ENCODE measurements around the gene SEC61A2. TPM values are rescaled to one million over a fixed set of nuclear protein-coding genes. Genes with fewer than 3 reads are reported as not detected.
"Not testable (repeated sequence)": the region's sequence is repeated elsewhere in the genome, so short reads cannot be mapped to it uniquely, and the experiment has no call there.

SEC61A2 gene
- total RNA-seq, 1 donor from 2014 or later, result 7.4 TPM

DNA sequence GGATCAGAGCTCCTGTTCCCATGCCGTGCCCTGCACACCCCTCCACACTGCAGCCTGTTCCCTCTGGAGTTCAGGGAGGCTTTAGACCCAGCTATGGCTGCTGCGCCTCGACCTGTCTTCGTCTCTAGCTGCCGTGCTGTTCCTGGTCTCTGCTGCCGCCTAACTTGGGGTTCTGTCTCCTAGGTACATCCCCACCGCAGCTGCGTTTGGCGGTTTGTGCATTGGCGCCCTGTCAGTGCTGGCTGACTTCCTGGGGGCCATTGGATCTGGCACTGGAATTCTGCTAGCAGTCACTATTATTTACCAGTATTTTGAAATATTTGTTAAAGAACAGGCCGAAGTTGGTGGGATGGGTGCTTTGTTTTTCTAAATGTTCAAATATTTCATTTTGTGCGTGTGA is 34.6 kb downstream of the SEC61A2 start:
- peaks cover 15% of the 10 kb centered on the region for H3K36me3 ChIP-seq (ENCODE audit: control insufficient read depth, insufficient read depth, low read length)
- no peaks in the 10 kb centered on the region for H3K27me3 ChIP-seq (ENCODE audit: control insufficient read depth, insufficient read depth, low read length)
- TF ChIP-seq, protein P1, sequence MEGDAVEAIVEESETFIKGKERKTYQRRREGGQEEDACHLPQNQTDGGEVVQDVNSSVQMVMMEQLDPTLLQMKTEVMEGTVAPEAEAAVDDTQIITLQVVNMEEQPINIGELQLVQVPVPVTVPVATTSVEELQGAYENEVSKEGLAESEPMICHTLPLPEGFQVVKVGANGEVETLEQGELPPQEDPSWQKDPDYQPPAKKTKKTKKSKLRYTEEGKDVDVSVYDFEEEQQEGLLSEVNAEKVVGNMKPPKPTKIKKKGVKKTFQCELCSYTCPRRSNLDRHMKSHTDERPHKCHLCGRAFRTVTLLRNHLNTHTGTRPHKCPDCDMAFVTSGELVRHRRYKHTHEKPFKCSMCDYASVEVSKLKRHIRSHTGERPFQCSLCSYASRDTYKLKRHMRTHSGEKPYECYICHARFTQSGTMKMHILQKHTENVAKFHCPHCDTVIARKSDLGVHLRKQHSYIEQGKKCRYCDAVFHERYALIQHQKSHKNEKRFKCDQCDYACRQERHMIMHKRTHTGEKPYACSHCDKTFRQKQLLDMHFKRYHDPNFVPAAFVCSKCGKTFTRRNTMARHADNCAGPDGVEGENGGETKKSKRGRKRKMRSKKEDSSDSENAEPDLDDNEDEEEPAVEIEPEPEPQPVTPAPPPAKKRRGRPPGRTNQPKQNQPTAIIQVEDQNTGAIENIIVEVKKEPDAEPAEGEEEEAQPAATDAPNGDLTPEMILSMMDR (IDR thresholded peaks at IDR 0.05; ENCODE audit: insufficient read depth, low read length, severe bottlenecking), result no peak
- FAIRE-seq (no peak), DNase-seq (ENCODE audit: low read depth) (no peak)
- H3K4me3 ChIP-seq (ENCODE audit: low read depth, low read length), result no peak overlapping the region

DNA sequence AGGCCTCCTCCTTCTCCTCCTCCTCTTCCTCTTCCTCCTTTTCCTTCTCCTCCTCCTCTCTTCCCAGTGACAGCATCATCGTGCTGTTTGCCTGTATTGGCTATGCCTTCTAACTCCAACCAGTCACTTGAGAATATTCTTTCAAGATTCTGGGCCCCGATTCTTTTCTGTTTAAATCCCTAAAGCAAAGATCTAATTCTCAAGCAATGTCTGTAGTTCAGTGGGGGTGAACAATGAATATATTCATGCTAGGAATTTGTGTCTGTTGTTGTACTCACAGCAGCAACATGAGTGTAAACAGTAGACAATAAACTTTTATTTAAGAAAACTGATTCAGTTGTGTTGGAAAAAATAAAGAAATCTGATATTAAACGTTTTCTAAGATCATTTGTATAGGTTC is 35.6 kb downstream of the SEC61A2 start:
- H3K36me3 ChIP-seq (ENCODE audit: control insufficient read depth, insufficient read depth, low read length), result peaks cover 15% of the 10 kb centered on the region
- TF ChIP-seq, protein P1 (IDR thresholded peaks at IDR 0.05; ENCODE audit: insufficient read depth, low read length, severe bottlenecking), result no peak
- no peak overlapping the region for H3K4me3 ChIP-seq (ENCODE audit: low read depth, low read length)
- FAIRE-seq, result no peak
- H3K27me3 ChIP-seq (ENCODE audit: control insufficient read depth, insufficient read depth, low read length), result no peaks in the 10 kb centered on the region
- DNase-seq (ENCODE audit: low read depth), result no peak

DNA sequence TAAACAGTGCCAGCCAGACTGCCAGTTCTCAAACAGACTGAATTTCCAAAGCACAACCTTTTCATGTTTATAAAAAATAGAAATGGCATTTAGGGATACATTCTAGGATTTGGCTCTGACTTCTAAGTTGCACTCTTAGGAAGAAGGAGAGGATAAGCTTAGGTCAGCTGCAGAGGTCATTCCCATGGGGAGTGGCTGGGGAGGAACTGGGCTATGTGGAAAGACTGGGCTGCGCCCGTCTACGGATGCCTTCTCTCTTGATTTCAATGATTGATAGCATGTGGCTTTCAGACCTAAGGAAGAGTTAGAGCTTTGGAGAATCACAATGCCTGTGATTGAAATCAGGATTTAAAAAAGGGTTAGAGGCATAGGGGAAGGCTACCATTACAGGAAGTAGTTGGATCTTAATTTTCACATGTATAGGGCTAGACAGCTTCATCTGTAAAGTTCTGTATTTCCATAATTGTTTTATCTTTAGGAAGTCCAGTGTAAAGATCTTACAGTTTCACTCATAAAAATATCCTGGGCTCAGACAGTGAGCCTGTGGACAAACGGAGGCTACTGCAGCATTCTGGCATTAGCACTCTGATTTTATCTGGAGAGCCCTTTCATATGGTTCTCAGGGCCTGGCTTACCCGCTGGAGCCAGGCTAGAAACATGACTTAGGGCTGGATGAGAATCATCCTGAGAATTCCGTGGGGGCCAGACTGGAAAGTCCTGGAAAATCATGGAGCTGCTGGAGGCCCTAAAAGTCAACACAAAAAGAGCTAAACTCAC is 36.7 kb downstream of the SEC61A2 start:
- no peak overlapping the region for H3K4me3 ChIP-seq (ENCODE audit: low read depth, low read length)
- no peaks in the 10 kb centered on the region for H3K27me3 ChIP-seq (ENCODE audit: control insufficient read depth, insufficient read depth, low read length)
- FAIRE-seq (no peak), DNase-seq (ENCODE audit: low read depth) (no peak)
- H3K36me3 ChIP-seq (ENCODE audit: control insufficient read depth, insufficient read depth, low read length), result peaks cover 17% of the 10 kb centered on the region
- TF ChIP-seq, protein P1 (IDR thresholded peaks at IDR 0.05; ENCODE audit: insufficient read depth, low read length, severe bottlenecking), result no peak

DNA sequence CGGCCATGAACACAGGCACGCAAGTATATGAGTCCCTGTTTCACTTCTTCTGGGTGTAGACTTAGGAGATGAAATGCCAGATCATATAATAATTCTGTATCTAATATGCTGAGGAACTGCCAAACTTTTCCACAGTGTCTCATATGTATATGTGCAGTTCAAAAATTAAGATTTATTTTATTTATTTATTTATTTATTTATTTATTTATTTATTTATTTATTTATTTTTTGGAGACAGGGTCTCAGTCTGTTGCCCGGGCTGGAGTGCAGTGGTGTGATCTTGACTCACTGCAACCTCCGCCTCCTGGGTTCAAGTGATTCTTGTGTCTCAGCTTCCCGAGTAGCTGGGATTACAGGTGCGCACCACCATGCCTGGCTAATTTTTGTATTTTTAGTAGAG is 42.0 kb downstream of the SEC61A2 start:
- H3K27me3 ChIP-seq (ENCODE audit: control insufficient read depth, insufficient read depth, low read length); DNase-seq (ENCODE audit: low read depth); H3K4me3 ChIP-seq (ENCODE audit: low read depth, low read length); FAIRE-seq: not testable (repeated sequence)
- peaks cover 20% of the 10 kb centered on the region for H3K36me3 ChIP-seq (ENCODE audit: control insufficient read depth, insufficient read depth, low read length)

DNA sequence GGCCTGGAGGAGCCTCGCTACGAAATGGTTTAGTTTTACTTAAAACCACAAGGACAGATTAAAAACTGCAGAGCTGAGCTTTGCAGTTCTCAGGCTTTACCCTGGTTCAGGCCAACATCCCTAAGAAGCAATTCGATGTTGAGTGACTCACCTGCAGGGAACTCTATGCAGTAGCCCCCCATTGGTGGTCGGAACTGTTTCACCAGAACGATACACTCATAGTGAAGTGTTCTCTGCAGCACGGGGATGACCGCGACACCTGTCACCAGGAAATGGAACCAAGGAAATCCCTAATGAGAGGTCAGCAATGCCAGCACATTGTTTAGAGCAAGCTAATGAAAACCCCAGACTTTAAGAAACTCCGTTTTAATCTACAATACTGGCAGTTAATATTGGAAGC is 48.2 kb downstream of the SEC61A2 start:
- peaks cover 15% of the 10 kb centered on the region for H3K36me3 ChIP-seq (ENCODE audit: control insufficient read depth, insufficient read depth, low read length)
- DNase-seq (ENCODE audit: low read depth), result peak; percentile 33
- no peaks in the 10 kb centered on the region for H3K27me3 ChIP-seq (ENCODE audit: control insufficient read depth, insufficient read depth, low read length)
- TF ChIP-seq, protein P1 (IDR thresholded peaks at IDR 0.05; ENCODE audit: insufficient read depth, low read length, severe bottlenecking), result no peak
- no peak overlapping the region for H3K4me3 ChIP-seq (ENCODE audit: low read depth, low read length)
- FAIRE-seq, result peak; percentile 28

DNA sequence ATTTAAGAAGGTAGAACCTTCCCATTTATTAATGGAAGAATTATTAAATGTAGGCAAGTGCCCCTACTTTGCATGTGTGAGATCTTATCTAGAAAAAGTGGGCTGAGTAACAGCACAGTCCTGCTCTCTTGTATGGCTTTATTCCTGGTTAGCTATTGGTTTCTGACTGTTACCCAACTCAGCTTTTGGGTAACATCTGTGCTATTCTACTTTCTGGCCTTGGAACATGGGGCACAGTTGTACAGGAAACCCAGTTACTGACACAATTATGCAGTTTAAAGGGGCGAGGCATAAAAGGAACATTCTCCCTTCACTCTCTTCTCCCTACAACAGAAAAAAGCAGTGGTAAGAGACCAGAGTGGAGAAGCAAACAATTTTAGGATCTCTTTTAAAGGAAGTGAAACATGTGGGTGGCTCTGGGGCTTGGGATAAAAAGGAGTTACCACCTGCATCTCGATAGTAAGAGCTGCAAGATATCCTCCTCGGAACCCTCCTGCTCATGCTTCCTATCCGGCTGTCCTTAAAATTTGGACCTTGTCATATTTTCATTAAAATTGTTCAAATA is 50.2 kb downstream of the SEC61A2 start:
- DNase-seq (ENCODE audit: low read depth) (no peak), FAIRE-seq (no peak)
- H3K36me3 ChIP-seq (ENCODE audit: control insufficient read depth, insufficient read depth, low read length), result peaks cover 12% of the 10 kb centered on the region
- no peak overlapping the region for H3K4me3 ChIP-seq (ENCODE audit: low read depth, low read length)
- TF ChIP-seq, protein P1 (IDR thresholded peaks at IDR 0.05; ENCODE audit: insufficient read depth, low read length, severe bottlenecking), result no peak
- no peaks in the 10 kb centered on the region for H3K27me3 ChIP-seq (ENCODE audit: control insufficient read depth, insufficient read depth, low read length)
